Heart left ventricle (tissue), 16 donors: ENCODE measurements around the gene PRKCB. TPM values are rescaled to one million over a fixed set of nuclear protein-coding genes. Genes with fewer than 3 reads are reported as not detected.

Source experiments
- ATAC-seq, 4 donors: fragments of 200-7000 bp; cut with Tn5 transposase; one replicate each; pipeline ENCODE4 v1.9.1; 2020 to 2022; ENCODE audit warnings: moderate library complexity in 4 of 4, mild to moderate bottlenecking in 3 of 4, moderate number of reproducible peaks in 1 of 4
- DNase-seq, 5 donors: peaks; one replicate each; pipeline ENCODE4 v3.0.0-alpha.2; 2020
- H3K27ac ChIP-seq, 12 donors: fragments of 200-600 bp; sonication (generic) in 4 of 12; one replicate each; pipeline versions ENCODE4 v1.5.0 to v1.8.0; 2016 to 2022; ENCODE audit warnings: mild to moderate bottlenecking in 2 of 12
- H3K27me3 ChIP-seq, 9 donors: fragments of 200-600 bp; sonication (generic) in 2 of 9; one replicate each; pipeline versions ENCODE4 v1.5.1 to v1.8.0; 2016 to 2022; ENCODE audit warnings: mild to moderate bottlenecking in 3 of 9
- H3K36me3 ChIP-seq, 9 donors: fragments of 200-600 bp; sonication (generic) in 2 of 9; one replicate each; pipeline versions ENCODE4 v1.5.0 to v1.8.0; 2018 to 2022; ENCODE audit warnings: mild to moderate bottlenecking in 2 of 9
- H3K4me1 ChIP-seq, 12 donors: fragments of 200-600 bp; sonication (generic) in 4 of 12; one replicate each; pipeline versions ENCODE4 v1.5.0 to v1.8.0; 2016 to 2022; ENCODE audit warnings: mild to moderate bottlenecking in 3 of 12
- H3K4me3 ChIP-seq, 12 donors: fragments of 200-600 bp; sonication (generic) in 4 of 12; one replicate each; pipeline versions ENCODE4 v1.5.0 to v1.8.0; 2017 to 2022; ENCODE audit warnings: mild to moderate bottlenecking in 9 of 12, moderate library complexity in 4 of 12
- H3K9me3 ChIP-seq, 12 donors: fragments of 200-600 bp; sonication (generic) in 4 of 12; one replicate each; pipeline versions ENCODE4 v1.5.0 to v1.8.0; 2016 to 2022; ENCODE audit warnings: mild to moderate bottlenecking in 1 of 12
- CTCF ChIP-seq, 12 donors: fragments of 200-600 bp; sonication (generic) in 4 of 12; IDR thresholded peaks; one replicate each; pipeline versions ENCODE4 v1.5.0 to v1.8.0; 2018 to 2022; ENCODE audit warnings: antibody characterized with exemption in 12 of 12, mild to moderate bottlenecking in 5 of 12
- POLR2A ChIP-seq, 2 donors: fragments of 450-650 bp; IDR thresholded peaks; one replicate each; pipeline ENCODE4 v1.6.1; 2017; ENCODE audit warnings: antibody characterized with exemption in 2 of 2, mild to moderate bottlenecking in 2 of 2, moderate library complexity in 2 of 2
- WGBS, 4 donors: extraction: QIAGEN DNeasy Blood & Tissue Kit in 2 of 4; methylation state at CpG; one replicate each; pipeline versions ENCODE4 v1.1.5 to v1.1.7; 2013 to 2018; 5-methylcytosine and 5-hydroxymethylcytosine counted together
- intact Hi-C, 10 donors: fragments of 100-400 bp; cut with DNase I; formaldehyde crosslinking; loops; one replicate each; pipeline versions ENCODE4 v1.11.1 to v1.14.2; 2022
- polyA plus RNA-seq, 2 donors: library from polyadenylated mRNA; stranded (reverse); fragments of 200-250 nt; gene quantifications; one replicate each; pipeline ENCODE4 v1.2.3, GENCODE V29; 2013
- total RNA-seq, 9 donors: library from RNA; depleted of rRNA in 2 of 9; stranded (reverse); fragments of >200 nt in 2 of 9; fragmentation: NEBNext Ultra II Directional in 3 of 9; extraction: Animal tissue kit (Norgen Biotek cat#: 25700) in 3 of 9; gene quantifications; one replicate each; pipeline versions ENCODE4 v1.1.0 to v1.2.4, GENCODE V29; 2016 to 2023
- donor health status: ischemic (EF 13 %, LVEDD 7.1; RV severe dilation, severe dysfunction).
- donor health status: healthy with polysubstance abuse.
- donor health status: DM: no; HTN: yes; CAD: no.
- donor health status: DM: no; HTN: no; CAD: no.
- donor health status: ischemic (EF 25% LVEDD 6.9; RV normal size, moderate dysfunction).
- donor health status: ischemic (EF 25% LVEDD 5.7; RV mildly dilated, moderate dysfunction).
- donor health status: healthy.
- donor health status: DM: yes; HTN: yes; CAD: no.
- donor health status: ischemic (EF 35%, LVEDD 5.7; RV mildly dilated, moderate dysfunction).
- donor health status: nonischemic (EF 11% LVEDD 7.7; RV severe dilation, severe dysfunction).
- donor health status: DM: yes; HTN: yes; CAD: no.
- donor health status: PGD.
- donor health status: ischemic (EF 29% LVEDD 5.4; RV normal size, mild dysfunction).
- donor health status: nonischemic (EF 23%, LVEDD 6.1; RV moderate dilation, normal function).

PRKCB gene
- total and polyA plus RNA-seq, 11 donors, result 0.30 to 18.4 (median 1.7) TPM

- intact Hi-C loops, result no loop called here
- H3K4me3 ChIP-seq, result no peak overlapping the region
- no peak for TF ChIP-seq POLR2A (IDR thresholded peaks at IDR 0.05)
- TF ChIP-seq CTCF (IDR thresholded peaks at IDR 0.05), result no peak
- H3K4me1 ChIP-seq, result no peaks in the 10 kb centered on the region
- DNase-seq, result no peak
- H3K27me3 ChIP-seq, result no peaks in the 10 kb centered on the region
- H3K9me3 ChIP-seq, result peaks cover 0 to 3% (median 0%) of the 10 kb centered on the region in 12 donors
- H3K27ac ChIP-seq, result no peak overlapping the region
- 70 to 78% (median 74%) methylated on average over 9 of the region's 9 CpGs for WGBS, 4 donors
- no peak for ATAC-seq
- no peaks in the 10 kb centered on the region for H3K36me3 ChIP-seq
Measured at GRCh38 chr16:24135624-24136565, 300.1 kb downstream of the PRKCB start.

GRCh38 chr16:24138024-24138423 lies 302.2 kb downstream of the PRKCB start:
- WGBS, 4 donors, result 55 to 66% (median 61%) methylated on average over 2 of the region's 2 CpGs
- H3K27ac ChIP-seq, result no peak overlapping the region
- no peaks in the 10 kb centered on the region for H3K36me3 ChIP-seq
- DNase-seq (no peak), ATAC-seq (no peak)
- peaks cover 0 to 5% (median 0%) of the 10 kb centered on the region in 9 donors for H3K27me3 ChIP-seq
- no peak overlapping the region for H3K4me3 ChIP-seq
- no peaks in the 10 kb centered on the region for H3K4me1 ChIP-seq
- intact Hi-C loops, result no loop called here
- H3K9me3 ChIP-seq, result peaks cover 0 to 3% (median 0%) of the 10 kb centered on the region in 12 donors
- TF ChIP-seq CTCF (IDR thresholded peaks at IDR 0.05) (no peak), POLR2A (IDR thresholded peaks at IDR 0.05) (no peak)

GRCh38 chr16:24138575-24138974 lies 302.8 kb downstream of the PRKCB start:
- H3K4me1 ChIP-seq, result no peaks in the 10 kb centered on the region
- TF ChIP-seq POLR2A (IDR thresholded peaks at IDR 0.05), result no peak
- TF ChIP-seq CTCF (IDR thresholded peaks at IDR 0.05), result no peak
- WGBS, 4 donors, result 43 to 86% (median 69%) methylated on average over 2 of the region's 2 CpGs
- ATAC-seq (no peak), DNase-seq (no peak)
- H3K4me3 ChIP-seq, result no peak overlapping the region
- H3K36me3 ChIP-seq, result no peaks in the 10 kb centered on the region
- no peak overlapping the region for H3K27ac ChIP-seq
- peaks cover 0 to 5% (median 0%) of the 10 kb centered on the region in 9 donors for H3K27me3 ChIP-seq
- H3K9me3 ChIP-seq, result peaks cover 0 to 3% (median 0%) of the 10 kb centered on the region in 12 donors
- intact Hi-C loops, result no loop called here

GRCh38 chr16:24139282-24139681 lies 303.5 kb downstream of the PRKCB start:
- TF ChIP-seq POLR2A (IDR thresholded peaks at IDR 0.05) (no peak), CTCF (IDR thresholded peaks at IDR 0.05) (no peak)
- WGBS, 4 donors, result 78 to 88% (median 84%) methylated on average over 3 of the region's 3 CpGs
- DNase-seq, result no peak

More at GRCh38 chr16:24139282-24139681, 303.5 kb downstream of the PRKCB start:
- Histone ChIP-seq H3K4me3 (no peak overlapping the region), H3K36me3 (no peaks in the 10 kb centered on the region), H3K27ac (no peak overlapping the region), H3K4me1 (no peaks in the 10 kb centered on the region), H3K27me3 (peaks cover 0 to 5% (median 0%) of the 10 kb centered on the region in 9 donors), H3K9me3 (peaks cover 0 to 3% (median 0%) of the 10 kb centered on the region in 12 donors)
- intact Hi-C loops, result no loop called here
- no peak for ATAC-seq
